SJSA1 (cell line): ENCODE measurements around the gene GALNT13. TPM values are rescaled to one million over a fixed set of nuclear protein-coding genes. Genes with fewer than 3 reads are reported as not detected.

Source experiments
- DNase-seq, 2 experiments: peaks; one replicate each; pipeline ENCODE4 v3.0.0-alpha.2; 2015 to 2020; ENCODE audit warnings: low spot score in 2 of 2, low read depth in 1 of 2
- H3K27ac ChIP-seq: fragments of 250-450 bp; sonication (Bioruptor Pico); 2 replicates; pipeline ENCODE4 v1.5.1; 2020; ENCODE audit warnings: mild to moderate bottlenecking, moderate library complexity
- H3K27me3 ChIP-seq: fragments of 250-450 bp; sonication (Bioruptor Pico); replicated peaks from 2 replicates; pipeline ENCODE4 v1.5.1; 2020; ENCODE audit warnings: mild to moderate bottlenecking, moderate library complexity
- H3K36me3 ChIP-seq: fragments of 250-450 bp; sonication (Bioruptor Pico); 2 replicates; pipeline ENCODE4 v1.5.1; 2020; ENCODE audit warnings: mild to moderate bottlenecking
- H3K4me1 ChIP-seq: fragments of 250-450 bp; sonication (Bioruptor Pico); replicated peaks from 2 replicates; pipeline ENCODE4 v1.6.1; 2021; ENCODE audit warnings: mild to moderate bottlenecking
- H3K4me3 ChIP-seq: fragments of 250-450 bp; sonication (Bioruptor Pico); 2 replicates; pipeline ENCODE4 v1.5.1; 2020; ENCODE audit warnings: mild to moderate bottlenecking
- H3K9me3 ChIP-seq: fragments of 250-450 bp; sonication (Bioruptor Pico); replicated peaks from 2 replicates; pipeline ENCODE4 v1.5.1; 2020; ENCODE audit warnings: mild to moderate bottlenecking
- total RNA-seq: library from RNA; depleted of rRNA; stranded (reverse); fragments of >200 nt; shearing (Covaris generic); gene quantifications from 2 replicates; pipeline ENCODE4 v1.2.3, GENCODE V29; 2014

The GALNT13 gene
- total RNA-seq, 1 experiment from 2014 or later = not detected

DNA sequence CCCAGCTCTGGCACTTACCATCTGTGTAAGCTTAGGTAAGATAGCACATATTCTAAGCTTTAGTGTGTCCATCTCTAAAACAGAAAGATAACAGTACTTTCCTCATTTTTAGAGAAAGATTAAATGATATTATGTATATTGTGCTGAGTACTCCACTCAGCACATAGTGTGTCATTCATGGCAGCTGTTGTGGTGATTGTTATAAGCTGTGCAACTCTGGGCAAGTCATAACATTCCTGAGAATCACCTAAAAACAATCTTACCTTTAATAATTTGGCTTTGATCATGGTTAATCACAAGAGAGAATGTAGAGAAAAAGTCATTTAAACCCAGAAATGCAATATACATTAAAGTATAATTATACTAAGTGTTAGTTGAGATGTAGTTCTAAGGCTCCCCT is 391.5 kb downstream of the GALNT13 start:
- Histone ChIP-seq H3K36me3 (no peaks in the 10 kb centered on the region), H3K9me3 (0 out of 2 replicates have a peak, but pooled peaks cover 2% of the 10 kb centered on the region), H3K4me1 (no peaks in the 10 kb centered on the region), H3K27ac (no peak overlapping the region), H3K4me3 (no peak overlapping the region), H3K27me3 (no peaks in the 10 kb centered on the region)
- DNase-seq = no peak

DNA sequence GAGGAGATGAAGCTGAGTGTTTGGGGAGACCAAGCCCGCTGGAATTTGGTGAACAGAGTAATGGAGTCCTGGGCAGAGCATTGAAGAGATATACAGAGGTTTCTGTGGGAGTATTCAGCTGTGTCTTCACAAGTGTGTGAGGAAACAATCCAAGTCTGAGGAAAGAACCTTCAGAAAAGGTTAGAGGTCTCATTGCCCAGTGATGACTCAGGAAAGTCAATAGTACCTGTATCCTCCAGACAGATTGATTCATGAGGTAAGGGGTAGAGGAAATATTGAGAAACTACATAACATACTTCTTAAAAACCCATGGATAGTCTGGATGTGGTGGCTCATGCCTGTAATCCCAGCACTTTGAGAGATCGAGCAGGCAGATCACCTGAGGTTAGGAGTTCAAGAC is 392.3 kb downstream of the GALNT13 start:
- H3K9me3 ChIP-seq = 0 out of 2 replicates have a peak, but pooled peaks cover 2% of the 10 kb centered on the region
- no peaks in the 10 kb centered on the region for H3K4me1 ChIP-seq
- H3K4me3 ChIP-seq = no peak overlapping the region
- DNase-seq = no peak
- no peaks in the 10 kb centered on the region for H3K27me3 ChIP-seq
- H3K27ac ChIP-seq = no peak overlapping the region
- H3K36me3 ChIP-seq = no peaks in the 10 kb centered on the region

DNA sequence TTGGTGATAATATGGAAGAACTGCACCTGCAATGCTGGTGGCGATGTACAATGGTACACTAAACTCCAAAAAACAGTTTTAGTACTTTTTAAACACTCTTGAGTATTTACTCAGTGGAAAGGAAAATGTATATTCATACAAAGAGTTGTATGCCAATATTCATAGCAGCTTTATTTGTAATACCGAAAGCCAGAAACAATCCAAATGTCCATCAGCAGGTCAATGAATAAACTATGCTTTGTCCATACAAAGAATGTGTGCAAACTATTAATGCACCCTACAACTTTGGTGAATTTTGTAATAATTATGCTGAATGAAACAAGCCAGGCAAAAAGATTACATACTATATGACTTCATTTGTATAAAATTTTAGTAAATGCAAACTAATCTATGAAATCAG is 396.3 kb downstream of the GALNT13 start:
- peaks cover 3% of the 10 kb centered on the region; the same call in 1 of the 2 replicates for H3K9me3 ChIP-seq
- no peak overlapping the region for H3K4me3 ChIP-seq
- H3K27me3 ChIP-seq = no peaks in the 10 kb centered on the region
- DNase-seq = no peak
- H3K4me1 ChIP-seq = no peaks in the 10 kb centered on the region
- H3K36me3 ChIP-seq = no peaks in the 10 kb centered on the region
- no peak overlapping the region for H3K27ac ChIP-seq

DNA sequence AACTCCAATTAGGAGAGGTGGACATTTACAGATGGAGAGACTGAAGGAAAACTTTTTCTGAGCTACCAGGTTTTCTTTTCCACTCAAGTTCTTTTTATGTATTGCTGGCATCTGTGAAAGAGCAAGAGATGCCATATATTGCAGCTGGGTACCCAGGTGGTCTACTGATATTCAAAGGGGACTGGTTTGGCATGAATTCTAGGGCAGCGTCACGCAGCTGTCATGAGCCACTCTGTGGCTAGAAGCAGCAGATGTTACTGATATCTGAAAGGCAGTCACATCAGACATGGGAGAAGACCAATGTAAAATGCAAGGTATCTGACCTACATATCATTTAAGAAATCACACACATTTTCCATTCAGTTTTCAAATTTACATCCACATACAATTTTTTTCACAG is 408.8 kb downstream of the GALNT13 start:
- no peaks in the 10 kb centered on the region for H3K4me1 ChIP-seq
- no peaks in the 10 kb centered on the region for H3K9me3 ChIP-seq
- H3K27me3 ChIP-seq = no peaks in the 10 kb centered on the region

DNA sequence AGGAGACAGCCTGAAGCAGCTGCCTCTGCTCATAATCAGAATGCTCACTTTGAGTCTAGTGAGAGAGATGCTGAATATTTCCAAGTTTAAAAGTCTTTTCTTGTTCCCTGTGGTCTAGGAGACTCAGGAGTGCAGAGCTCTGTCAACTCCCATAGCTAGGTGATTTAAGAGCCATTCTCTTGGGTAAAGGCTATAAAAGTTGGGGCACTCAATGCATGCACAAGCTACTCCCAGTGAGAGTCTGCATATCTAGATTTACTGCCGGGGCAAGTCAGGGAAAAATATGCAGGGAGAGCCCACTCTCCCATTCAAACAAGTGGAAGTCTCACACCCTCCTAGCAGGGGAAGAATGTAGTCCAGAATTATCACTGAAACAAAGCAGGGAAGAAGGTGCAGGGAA is 418.1 kb downstream of the GALNT13 start:
- no peaks in the 10 kb centered on the region for H3K4me1 ChIP-seq
- no peak overlapping the region for H3K4me3 ChIP-seq
- DNase-seq = no peak
- no peaks in the 10 kb centered on the region for H3K27me3 ChIP-seq
- peaks cover 14% of the 10 kb centered on the region; the same call in 1 of the 2 replicates for H3K9me3 ChIP-seq
- no peaks in the 10 kb centered on the region for H3K36me3 ChIP-seq
- no peak overlapping the region for H3K27ac ChIP-seq

More for the DNA sequence above, 408.8 kb downstream of the GALNT13 start:
- H3K27ac ChIP-seq = no peak overlapping the region
- H3K36me3 ChIP-seq = no peaks in the 10 kb centered on the region
- H3K4me3 ChIP-seq = no peak overlapping the region
- DNase-seq = no peak

DNA sequence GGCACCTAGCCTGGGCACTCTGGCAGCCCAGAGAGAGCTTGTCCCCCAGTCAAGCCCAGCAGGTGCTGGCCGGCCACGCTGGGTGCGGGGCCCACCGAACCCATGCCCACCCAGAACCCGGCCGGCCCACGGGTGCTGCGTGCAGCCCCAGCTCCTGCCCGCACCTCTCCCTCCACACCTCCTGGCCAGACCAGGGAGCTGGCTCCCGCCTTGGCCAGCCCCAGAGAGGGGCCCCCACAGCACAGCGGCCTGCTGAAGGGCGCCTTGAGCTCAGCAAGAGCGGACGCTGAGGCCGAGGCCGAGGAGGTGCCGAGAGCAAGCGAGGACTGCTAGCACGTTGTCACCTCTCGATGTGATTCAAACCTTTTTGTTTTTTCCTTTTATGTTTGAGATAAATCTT is 419.8 kb downstream of the GALNT13 start:
- Histone ChIP-seq H3K4me3 (no peak overlapping the region), H3K27me3 (no peaks in the 10 kb centered on the region), H3K27ac (no peak overlapping the region), H3K9me3 (peaks cover 16% of the 10 kb centered on the region; the same call in 1 of the 2 replicates), H3K36me3 (no peaks in the 10 kb centered on the region), H3K4me1 (no peaks in the 10 kb centered on the region)
- no peak for DNase-seq

DNA sequence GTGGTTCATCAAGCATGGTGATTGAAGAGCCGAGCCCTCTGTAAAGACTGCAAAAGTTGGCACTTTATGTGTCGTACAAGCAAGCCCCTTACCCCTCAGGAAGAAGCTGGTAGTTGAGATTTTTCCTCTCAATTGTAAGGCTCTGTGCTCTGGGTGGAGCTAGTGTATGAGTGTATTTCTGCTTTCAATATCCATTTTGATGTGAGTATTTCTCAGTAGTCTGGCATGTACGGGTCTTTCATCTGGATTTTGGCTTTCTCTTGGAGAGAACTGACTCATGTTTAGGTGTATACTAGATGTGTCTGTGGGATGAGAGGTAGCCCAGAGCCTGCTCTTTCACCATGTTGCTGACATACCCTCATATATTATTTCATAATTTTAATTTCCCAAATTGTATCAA is 420.2 kb downstream of the GALNT13 start:
- Histone ChIP-seq H3K27me3 (no peaks in the 10 kb centered on the region), H3K9me3 (peaks cover 16% of the 10 kb centered on the region; the same call in 1 of the 2 replicates), H3K27ac (no peak overlapping the region), H3K4me1 (no peaks in the 10 kb centered on the region), H3K4me3 (no peak overlapping the region), H3K36me3 (no peaks in the 10 kb centered on the region)
- DNase-seq = no peak

DNA sequence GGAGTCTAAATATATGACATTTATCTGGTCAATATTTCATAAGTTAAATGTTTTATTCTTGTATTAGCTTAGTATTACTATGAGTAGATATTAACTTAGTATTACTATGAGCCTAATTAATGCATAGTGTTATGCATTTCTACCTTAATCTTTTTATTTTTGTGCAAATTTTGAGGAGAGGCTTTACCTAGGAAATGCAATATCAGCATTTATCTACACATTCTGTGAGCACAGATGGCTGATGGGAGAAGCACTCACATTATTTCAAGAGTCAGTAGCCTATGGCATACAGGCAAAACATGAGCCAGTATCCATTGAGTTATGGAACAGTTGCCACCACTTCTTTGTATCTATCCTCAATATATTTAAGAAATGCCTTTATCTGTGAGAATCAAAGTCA is 422.1 kb downstream of the GALNT13 start:
- no peak overlapping the region for H3K27ac ChIP-seq
- DNase-seq = no peak
- no peak overlapping the region for H3K4me3 ChIP-seq
- no peaks in the 10 kb centered on the region for H3K27me3 ChIP-seq
- no peaks in the 10 kb centered on the region for H3K36me3 ChIP-seq
- H3K4me1 ChIP-seq = no peaks in the 10 kb centered on the region
- 0 out of 2 replicates have a peak, but pooled peaks cover 7% of the 10 kb centered on the region for H3K9me3 ChIP-seq

DNA sequence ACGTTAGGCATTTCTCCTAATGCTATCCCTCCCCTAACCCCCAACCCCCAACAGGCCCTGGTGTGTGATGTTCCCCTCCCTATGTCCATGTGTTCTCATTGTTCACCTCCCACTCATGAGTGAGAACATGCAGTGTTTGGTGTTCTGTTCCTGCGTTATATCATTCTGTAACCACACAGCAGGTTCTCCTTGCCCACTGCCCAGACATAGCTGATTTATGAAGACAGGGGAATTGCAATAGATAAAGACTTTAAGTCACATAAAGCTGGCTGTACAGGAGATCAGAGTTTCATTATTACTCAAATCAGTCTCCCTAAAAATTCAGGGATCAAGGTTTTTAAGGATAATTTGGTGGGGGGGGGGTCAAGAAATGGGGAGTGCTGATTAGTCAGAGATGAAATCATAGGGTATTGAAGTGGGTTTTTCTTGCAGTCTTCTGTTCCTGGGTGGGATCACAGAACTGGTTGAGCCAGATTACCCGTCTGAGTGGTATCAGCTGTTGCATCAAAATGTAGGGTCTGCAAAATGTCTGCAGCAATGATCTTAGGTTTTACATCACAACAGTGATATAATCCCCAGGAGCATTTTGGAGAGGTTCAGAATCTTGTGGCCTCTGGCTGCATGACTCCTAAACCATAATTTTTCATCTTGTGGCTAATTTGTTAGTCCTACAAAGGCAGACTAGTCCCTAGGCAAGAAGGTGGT is 434.7 kb downstream of the GALNT13 start:
- Histone ChIP-seq H3K9me3 (no peaks in the 10 kb centered on the region), H3K36me3 (no peaks in the 10 kb centered on the region), H3K4me3 (no peak overlapping the region), H3K27ac (no peak overlapping the region), H3K4me1 (no peaks in the 10 kb centered on the region), H3K27me3 (no peaks in the 10 kb centered on the region)
- no peak for DNase-seq

DNA sequence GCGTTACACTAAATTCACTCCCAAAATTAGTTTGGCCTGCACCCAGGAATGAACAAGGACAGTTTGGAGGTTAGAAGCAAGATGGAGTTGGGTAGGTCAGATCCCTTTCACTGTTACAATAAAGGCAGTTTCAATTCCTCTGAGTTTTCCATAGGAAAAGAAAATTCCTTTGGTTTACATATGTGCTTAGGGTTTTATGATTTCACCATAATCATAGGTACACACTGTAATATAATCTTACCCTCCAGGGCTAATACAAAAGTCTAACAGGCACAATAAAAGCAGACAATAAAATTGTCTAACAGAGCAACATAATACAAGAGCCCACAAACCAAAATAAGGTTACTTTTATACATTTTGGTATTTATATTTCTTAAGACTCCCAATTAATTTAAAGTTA is 435.3 kb downstream of the GALNT13 start:
- no peaks in the 10 kb centered on the region for H3K36me3 ChIP-seq
- no peaks in the 10 kb centered on the region for H3K27me3 ChIP-seq
- H3K9me3 ChIP-seq = no peaks in the 10 kb centered on the region
- no peak overlapping the region for H3K27ac ChIP-seq
- no peaks in the 10 kb centered on the region for H3K4me1 ChIP-seq
- H3K4me3 ChIP-seq = no peak overlapping the region
- no peak for DNase-seq

DNA sequence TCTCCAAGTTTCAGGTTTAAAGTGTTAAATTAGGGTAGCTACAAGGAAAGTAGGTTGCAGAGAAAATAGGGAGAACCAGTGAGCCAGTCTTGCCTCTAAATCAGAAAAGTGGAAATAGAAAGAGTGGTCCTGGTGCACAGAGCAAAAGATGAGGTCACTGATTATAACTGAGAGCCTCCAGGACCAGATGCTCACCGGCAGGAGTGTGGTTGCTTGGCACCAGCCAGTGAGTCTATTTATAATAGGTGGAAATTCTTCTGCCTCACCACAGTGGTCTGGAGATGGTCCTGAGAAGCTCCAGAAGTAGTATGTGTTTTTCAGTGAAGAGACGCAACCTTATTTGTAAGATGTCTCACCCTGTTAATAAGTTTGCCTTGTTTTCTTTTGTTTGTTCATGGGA is 452.9 kb downstream of the GALNT13 start:
- Histone ChIP-seq H3K27ac (no peak overlapping the region), H3K27me3 (no peaks in the 10 kb centered on the region), H3K9me3 (no peaks in the 10 kb centered on the region), H3K36me3 (no peaks in the 10 kb centered on the region), H3K4me1 (no peaks in the 10 kb centered on the region), H3K4me3 (no peak overlapping the region)
- DNase-seq = no peak

DNA sequence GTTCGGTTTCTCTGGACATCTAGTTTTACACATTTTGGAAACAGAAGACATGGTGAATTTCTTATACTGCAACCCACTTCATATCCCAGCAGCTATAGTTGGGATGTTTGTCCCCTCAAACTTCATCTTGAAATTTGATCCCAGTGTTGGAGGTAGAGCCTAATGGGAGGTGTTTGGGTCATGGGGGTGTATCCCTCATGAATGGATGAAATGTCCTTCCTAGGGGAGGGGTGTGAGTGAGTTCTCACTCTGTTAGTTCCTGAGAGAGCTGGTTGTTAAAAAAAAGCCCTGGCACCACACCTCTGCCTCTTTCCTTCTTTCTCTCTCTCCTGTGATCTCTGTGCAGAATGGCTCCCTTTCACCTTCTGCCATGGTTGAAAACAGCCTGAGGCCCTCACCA is 457.8 kb downstream of the GALNT13 start:
- DNase-seq = no peak
- Histone ChIP-seq H3K36me3 (no peaks in the 10 kb centered on the region), H3K27ac (no peak overlapping the region), H3K9me3 (0 out of 2 replicates have a peak, but pooled peaks cover 5% of the 10 kb centered on the region), H3K4me1 (no peaks in the 10 kb centered on the region), H3K4me3 (no peak overlapping the region), H3K27me3 (no peaks in the 10 kb centered on the region)

DNA sequence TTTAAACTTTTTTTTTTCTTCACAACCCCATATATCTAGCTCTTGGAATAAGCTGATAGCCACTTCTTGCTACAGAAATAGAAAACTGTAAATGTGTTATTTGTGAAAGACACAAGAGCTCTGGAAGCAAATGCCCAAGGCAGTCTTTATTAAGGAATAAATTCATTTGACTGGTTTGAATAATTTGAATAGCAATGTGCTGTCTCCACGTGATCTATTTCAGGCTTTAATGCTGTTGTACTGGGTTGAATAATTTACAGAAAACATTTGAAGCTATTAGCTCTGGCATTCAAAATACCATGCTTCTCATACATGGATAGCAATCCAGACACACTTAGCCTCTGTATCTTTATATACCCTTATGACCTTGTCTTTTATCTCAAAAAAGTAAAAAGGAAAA is 460.1 kb downstream of the GALNT13 start:
- H3K4me3 ChIP-seq = no peak overlapping the region
- H3K9me3 ChIP-seq = 0 out of 2 replicates have a peak, but pooled peaks cover 5% of the 10 kb centered on the region
- no peaks in the 10 kb centered on the region for H3K36me3 ChIP-seq
- H3K4me1 ChIP-seq = no peaks in the 10 kb centered on the region
- no peak for DNase-seq
- H3K27me3 ChIP-seq = no peaks in the 10 kb centered on the region
- no peak overlapping the region for H3K27ac ChIP-seq

DNA sequence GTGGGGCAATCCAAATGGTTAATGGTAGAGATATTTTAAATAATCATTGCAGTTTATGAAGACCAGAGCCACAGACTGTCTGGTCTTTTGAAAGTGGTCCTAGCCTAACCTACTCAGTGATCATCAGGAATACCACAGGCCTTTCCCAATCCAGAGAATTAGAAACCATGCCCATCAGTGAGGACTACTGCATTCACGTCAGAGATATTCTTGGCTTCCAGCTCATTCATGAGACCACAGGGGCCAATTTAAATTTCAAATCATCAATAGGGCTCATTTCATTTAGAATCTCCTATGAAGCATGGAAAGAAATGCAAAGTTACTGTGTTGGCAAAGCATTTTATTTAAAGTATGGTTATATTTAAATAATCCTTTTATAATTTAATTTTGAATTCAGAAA is 464.5 kb downstream of the GALNT13 start:
- Histone ChIP-seq H3K27ac (no peak overlapping the region), H3K4me1 (no peaks in the 10 kb centered on the region), H3K27me3 (no peaks in the 10 kb centered on the region), H3K9me3 (0 out of 2 replicates have a peak, but pooled peaks cover 5% of the 10 kb centered on the region), H3K4me3 (no peak overlapping the region), H3K36me3 (no peaks in the 10 kb centered on the region)
- no peak for DNase-seq
